SK-N-SH (cell line): ENCODE measurements around the gene ADAMTSL1. TPM values are rescaled to one million over a fixed set of nuclear protein-coding genes. Genes with fewer than 3 reads are reported as not detected.

Experiments
- CTCF ChIA-PET: fragments of 300-600, 350-600 bp; formaldehyde crosslinking; extraction: SDS; loops from one replicate; lab custom pipeline; 2021; lab: Yijun Ruan, JAX
- POLR2A ChIA-PET: fragments of 350-600 bp; sonication (Branson Sonifier 250); formaldehyde crosslinking; extraction: SDS; loops from one replicate; lab custom pipeline; 2020; ENCODE audit warnings: antibody characterized with exemption, inconsistent platforms; lab: Yijun Ruan, JAX
- DNase-seq: peaks from one replicate; pipeline ENCODE4 v3.0.0; 2012
- H2AFZ ChIP-seq: fragments of 200-600 bp; sonication (generic); 2 replicates; pipeline ENCODE4 v1.8.1; 2016; ENCODE audit warnings: antibody characterized with exemption, mild to moderate bottlenecking, low read depth
- H3F3A ChIP-seq: fragments of 200-600 bp; sonication (generic); replicated peaks from 2 replicates; pipeline ENCODE3; 2016; ENCODE audit warnings: antibody characterized with exemption, mild to moderate bottlenecking; ENCODE audit not compliant: insufficient read depth
- H3K27ac ChIP-seq, 2 experiments: fragments of 200-500 bp in 1 of 2; fragments of 200-600 bp in 1 of 2; sonication (Bioruptor generic) in 1 of 2; sonication (generic), shearing (Covaris generic) in 1 of 2; 2 replicates each; pipeline versions ENCODE4 v1.5.1 to v1.6.1; 2014 to 2016; ENCODE audit warnings: low read depth in 2 of 2, inconsistent platforms in 1 of 2, low read length in 1 of 2, mild to moderate bottlenecking in 1 of 2, mixed read lengths in 1 of 2
- H3K27me3 ChIP-seq: fragments of 200-600 bp; sonication (generic), shearing (Covaris generic); 2 replicates; pipeline ENCODE4 v1.6.1; 2016; ENCODE audit warnings: mixed run types; ENCODE audit not compliant: insufficient read depth
- H3K36me3 ChIP-seq, 2 experiments: fragments of 200-500 bp in 1 of 2; fragments of 200-600 bp in 1 of 2; sonication (Bioruptor generic) in 1 of 2; sonication (generic) in 1 of 2; replicated peaks in 1 of 2; 2 replicates each; pipeline versions ENCODE3 to v1.5.1; 2014 to 2016; ENCODE audit warnings: low read length in 1 of 2, mild to moderate bottlenecking in 1 of 2; ENCODE audit not compliant: insufficient read depth in 2 of 2, control insufficient read depth in 1 of 2
- H3K4me1 ChIP-seq, 2 experiments: fragments of 200-500 bp in 1 of 2; fragments of 200-600 bp in 1 of 2; sonication (Bioruptor generic) in 1 of 2; sonication (generic), shearing (Covaris generic) in 1 of 2; 2 replicates each; pipeline versions ENCODE4 v1.5.1 to v1.6.1; 2014 to 2016; ENCODE audit warnings: low read depth in 1 of 2, low read length in 1 of 2, mixed run types in 1 of 2; ENCODE audit not compliant: insufficient read depth in 2 of 2, control insufficient read depth in 1 of 2
- H3K4me2 ChIP-seq: fragments of 200-600 bp; sonication (generic), shearing (Covaris generic); 2 replicates; pipeline ENCODE4 v1.6.1; 2017; ENCODE audit warnings: mixed run types
- H3K4me3 ChIP-seq, 2 experiments: fragments of 200-500 bp in 1 of 2; fragments of 200-600 bp in 1 of 2; sonication (Bioruptor generic) in 1 of 2; sonication (generic), shearing (Covaris generic) in 1 of 2; 2 replicates each; pipeline versions ENCODE4 v1.5.1 to v1.8.1; 2014 to 2016; ENCODE audit warnings: low read depth in 2 of 2, inconsistent platforms in 1 of 2, low read length in 1 of 2, mild to moderate bottlenecking in 1 of 2, mixed read lengths in 1 of 2, moderate library complexity in 1 of 2
- H3K79me2 ChIP-seq: fragments of 200-600 bp; sonication (generic); 2 replicates; pipeline ENCODE4 v1.8.1; 2017; ENCODE audit warnings: mild to moderate bottlenecking; ENCODE audit not compliant: insufficient read depth
- H3K9ac ChIP-seq: fragments of 200-600 bp; sonication (generic); 2 replicates; pipeline ENCODE4 v1.6.1; 2017; ENCODE audit warnings: mixed run types
- H3K9me2 ChIP-seq: fragments of 200-600 bp; sonication (generic); 2 replicates; pipeline ENCODE4 v1.6.1; 2017; ENCODE audit warnings: mixed run types
- H3K9me3 ChIP-seq: fragments of 200-600 bp; sonication (generic); 2 replicates; pipeline ENCODE4 v1.6.1; 2017; ENCODE audit warnings: mixed run types, mild to moderate bottlenecking, moderate library complexity
- H4K20me1 ChIP-seq: fragments of 200-600 bp; sonication (generic); 2 replicates; pipeline ENCODE4 v1.6.1; 2017; ENCODE audit warnings: mild to moderate bottlenecking, mixed run types; ENCODE audit not compliant: insufficient read depth
- CHD2 ChIP-seq: fragments of 150-350 bp; IDR thresholded peaks from 2 replicates; pipeline ENCODE4 v1.6.1; 2018; ENCODE audit warnings: low read length; ENCODE audit not compliant: partially characterized antibody
- EZH2phosphoT487 ChIP-seq: fragments of 200-600 bp; sonication (generic); IDR thresholded peaks from 2 replicates; pipeline ENCODE4 v1.6.1; 2017; ENCODE audit warnings: low read depth, mixed run types, mild to moderate bottlenecking, antibody characterized with exemption, moderate library complexity, borderline replicate concordance
- GABPA ChIP-seq: IDR thresholded peaks from 2 replicates; pipeline ENCODE4 v1.4.0; 2012; ENCODE audit warnings: low read depth, mild to moderate bottlenecking
- GATA2 ChIP-seq: sonication (generic); formaldehyde crosslinking; IDR thresholded peaks from 2 replicates; pipeline ENCODE4 v1.5.0; 2020; ENCODE audit warnings: mild to moderate bottlenecking, missing genetic modification reagents
- MEF2A ChIP-seq: IDR thresholded peaks from 2 replicates; pipeline ENCODE4 v1.4.0; 2012; ENCODE audit warnings: low read depth, borderline replicate concordance
- NRF1 ChIP-seq: IDR thresholded peaks from 2 replicates; pipeline ENCODE4 v1.6.1; 2012; ENCODE audit warnings: low read depth, mild to moderate bottlenecking, low read length
- RAD21 ChIP-seq: IDR thresholded peaks from 2 replicates; pipeline ENCODE4 v1.6.1; 2012; ENCODE audit warnings: mild to moderate bottlenecking, low read length
- RCOR1 ChIP-seq: fragments of 150-350 bp; IDR thresholded peaks from 2 replicates; pipeline ENCODE4 v1.6.1; 2017; ENCODE audit warnings: antibody characterized with exemption, low read length
- RFX5 ChIP-seq: IDR thresholded peaks from 2 replicates; pipeline ENCODE4 v1.6.1; 2012; ENCODE audit warnings: mild to moderate bottlenecking, improper control_type of control experiment, low read length
- RXRA ChIP-seq: IDR thresholded peaks from 2 replicates; pipeline ENCODE4 v1.4.0; 2012; ENCODE audit warnings: low read depth, mild to moderate bottlenecking, borderline replicate concordance
- TCF12 ChIP-seq: IDR thresholded peaks from 2 replicates; pipeline ENCODE4 v1.4.0; 2012
- WGBS: methylation state at CpG from one replicate; pipeline ENCODE4 v1.1.6; 2017; ENCODE audit warnings: low lambda C conversion rate; 5-methylcytosine and 5-hydroxymethylcytosine counted together
- polyA plus RNA-seq, 3 experiments: library from polyadenylated mRNA; depleted of rRNA; stranded (reverse); fragments of >200 nt; gene quantifications; 2 replicates each; pipeline ENCODE4 v1.2.3, GENCODE V29; 2012
- TF ChIP-seq, protein P1 (sequence below): fragments of 150-350 bp; IDR thresholded peaks from 2 replicates; pipeline ENCODE4 v1.6.1; 2017; ENCODE audit warnings: antibody characterized with exemption, low read length, low read depth, borderline replicate concordance
- TF ChIP-seq, protein P2 (sequence below): IDR thresholded peaks from 2 replicates; pipeline ENCODE4 v1.4.0; 2012; ENCODE audit warnings: low read depth
- TF ChIP-seq, protein P3 (sequence below): IDR thresholded peaks from 2 replicates; pipeline ENCODE4; 2012
- TF ChIP-seq, protein P4 (sequence below): fragments of 200-600 bp; sonication (generic); IDR thresholded peaks from 2 replicates; pipeline ENCODE4 v1.6.1; 2017; ENCODE audit warnings: antibody characterized with exemption, mild to moderate bottlenecking, moderate library complexity
- TF ChIP-seq, protein P5 (sequence below): IDR thresholded peaks from 2 replicates; pipeline ENCODE4 v1.6.1; 2012; ENCODE audit warnings: mild to moderate bottlenecking, low read depth, low read length, moderate library complexity
- TF ChIP-seq, protein P6 (sequence below): IDR thresholded peaks from 2 replicates; pipeline ENCODE4 v1.4.0; 2012; ENCODE audit warnings: low read depth, borderline replicate concordance

The ADAMTSL1 gene
- polyA plus RNA-seq, 1 of the 3 experiments (the other 2 are of a cell fraction), result 114 TPM

DNA sequence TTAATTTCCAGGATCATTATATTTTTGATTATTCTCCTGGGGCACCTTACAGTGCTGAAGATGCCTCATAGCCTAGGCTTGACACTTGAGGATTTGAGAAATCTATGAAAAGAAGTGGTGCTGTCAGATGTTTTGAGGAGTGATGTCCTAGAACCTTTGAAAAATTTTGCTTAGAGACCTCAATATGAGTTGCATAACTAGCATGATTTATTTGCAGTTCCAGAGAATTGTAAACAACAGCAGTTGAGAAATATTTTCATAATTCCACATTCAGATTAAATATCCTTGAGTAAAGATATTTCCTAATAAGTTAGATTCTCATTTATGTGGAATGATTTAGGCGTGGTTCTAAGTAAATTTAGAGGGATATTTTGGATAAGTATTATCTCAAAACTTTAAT lies 225.8 kb downstream of the ADAMTSL1 start:
- H3K4me3 ChIP-seq, result no peak overlapping the region
- DNase-seq, result no peak
- H2AFZ ChIP-seq, result no peak overlapping the region
- peaks cover 0 to 5% of the 10 kb centered on the region in 2 experiments; a peak in 2 of 4 replicates for H3K4me1 ChIP-seq
- no peaks in the 10 kb centered on the region for H3K9me2 ChIP-seq
- TF ChIP-seq NRF1 (no peak), RAD21 (no peak), RXRA (no peak), RCOR1 (no peak), MEF2A (no peak), RFX5 (no peak)
- TF ChIP-seq, protein P1, sequence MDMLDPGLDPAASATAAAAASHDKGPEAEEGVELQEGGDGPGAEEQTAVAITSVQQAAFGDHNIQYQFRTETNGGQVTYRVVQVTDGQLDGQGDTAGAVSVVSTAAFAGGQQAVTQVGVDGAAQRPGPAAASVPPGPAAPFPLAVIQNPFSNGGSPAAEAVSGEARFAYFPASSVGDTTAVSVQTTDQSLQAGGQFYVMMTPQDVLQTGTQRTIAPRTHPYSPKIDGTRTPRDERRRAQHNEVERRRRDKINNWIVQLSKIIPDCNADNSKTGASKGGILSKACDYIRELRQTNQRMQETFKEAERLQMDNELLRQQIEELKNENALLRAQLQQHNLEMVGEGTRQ, result no peak
- TF ChIP-seq, protein P2, sequence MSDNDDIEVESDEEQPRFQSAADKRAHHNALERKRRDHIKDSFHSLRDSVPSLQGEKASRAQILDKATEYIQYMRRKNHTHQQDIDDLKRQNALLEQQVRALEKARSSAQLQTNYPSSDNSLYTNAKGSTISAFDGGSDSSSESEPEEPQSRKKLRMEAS, result no peak
- TF ChIP-seq, protein P3, sequence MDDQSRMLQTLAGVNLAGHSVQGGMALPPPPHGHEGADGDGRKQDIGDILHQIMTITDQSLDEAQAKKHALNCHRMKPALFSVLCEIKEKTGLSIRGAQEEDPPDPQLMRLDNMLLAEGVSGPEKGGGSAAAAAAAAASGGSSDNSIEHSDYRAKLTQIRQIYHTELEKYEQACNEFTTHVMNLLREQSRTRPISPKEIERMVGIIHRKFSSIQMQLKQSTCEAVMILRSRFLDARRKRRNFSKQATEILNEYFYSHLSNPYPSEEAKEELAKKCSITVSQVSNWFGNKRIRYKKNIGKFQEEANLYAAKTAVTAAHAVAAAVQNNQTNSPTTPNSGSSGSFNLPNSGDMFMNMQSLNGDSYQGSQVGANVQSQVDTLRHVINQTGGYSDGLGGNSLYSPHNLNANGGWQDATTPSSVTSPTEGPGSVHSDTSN, result no peak
- WGBS, result 61% methylated on average over 1 of the region's 1 CpG
- ChIA-PET POLR2A (no interaction called here), CTCF (no interaction called here)
- no peaks in the 10 kb centered on the region for H3K27me3 ChIP-seq
- no peak overlapping the region for H3K4me2 ChIP-seq
- H3K36me3 ChIP-seq, result peaks cover 2 to 92% of the 10 kb centered on the region in 2 experiments
- H3K9me3 ChIP-seq, result no peaks in the 10 kb centered on the region
- H3K27ac ChIP-seq, result no peak overlapping the region
- peaks cover 5% of the 10 kb centered on the region for H3F3A ChIP-seq
- no peak overlapping the region for H3K9ac ChIP-seq
- no peaks in the 10 kb centered on the region for H3K79me2 ChIP-seq
- no peaks in the 10 kb centered on the region for H4K20me1 ChIP-seq

DNA sequence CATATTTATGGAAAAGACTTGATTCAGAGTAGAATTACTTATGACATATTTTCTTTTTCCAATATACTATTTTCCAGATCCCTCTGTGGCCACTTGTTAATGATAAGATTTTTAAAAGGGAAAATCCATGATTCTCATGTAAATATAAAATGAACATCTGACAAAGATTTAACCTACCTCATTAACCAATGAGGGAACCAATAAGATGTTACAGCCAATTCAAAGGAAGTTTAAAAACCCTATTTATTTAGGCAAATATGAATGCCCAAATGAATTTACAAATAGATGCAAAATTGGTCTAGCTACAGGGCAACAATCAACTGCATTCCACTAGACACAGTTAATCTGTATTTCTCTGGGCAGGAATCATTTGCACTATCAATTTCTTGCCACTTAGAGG lies 226.8 kb downstream of the ADAMTSL1 start:
- ChIA-PET POLR2A (no interaction called here), CTCF (no interaction called here)
- H3K27me3 ChIP-seq, result no peaks in the 10 kb centered on the region
- H2AFZ ChIP-seq, result no peak overlapping the region
- DNase-seq, result no peak
- H4K20me1 ChIP-seq, result no peaks in the 10 kb centered on the region
- H3K36me3 ChIP-seq, result peaks cover 2 to 92% of the 10 kb centered on the region in 2 experiments
- H3K4me2 ChIP-seq, result no peak overlapping the region
- H3K9ac ChIP-seq, result no peak overlapping the region
- H3F3A ChIP-seq, result peaks cover 5% of the 10 kb centered on the region
- no peaks in the 10 kb centered on the region for H3K79me2 ChIP-seq
- no peaks in the 10 kb centered on the region for H3K9me3 ChIP-seq
- no peak overlapping the region for H3K4me3 ChIP-seq
- H3K9me2 ChIP-seq, result no peaks in the 10 kb centered on the region
- H3K4me1 ChIP-seq, result peaks cover 0 to 5% of the 10 kb centered on the region in 2 experiments; a peak in 2 of 4 replicates
- no peak overlapping the region for H3K27ac ChIP-seq
- TF ChIP-seq GATA2 (CRISPR knock-in tag) (no peak), RXRA (no peak), EZH2phosphoT487 (no peak), GABPA (no peak), CHD2 (no peak), TCF12 (no peak)
- TF ChIP-seq, protein P4, sequence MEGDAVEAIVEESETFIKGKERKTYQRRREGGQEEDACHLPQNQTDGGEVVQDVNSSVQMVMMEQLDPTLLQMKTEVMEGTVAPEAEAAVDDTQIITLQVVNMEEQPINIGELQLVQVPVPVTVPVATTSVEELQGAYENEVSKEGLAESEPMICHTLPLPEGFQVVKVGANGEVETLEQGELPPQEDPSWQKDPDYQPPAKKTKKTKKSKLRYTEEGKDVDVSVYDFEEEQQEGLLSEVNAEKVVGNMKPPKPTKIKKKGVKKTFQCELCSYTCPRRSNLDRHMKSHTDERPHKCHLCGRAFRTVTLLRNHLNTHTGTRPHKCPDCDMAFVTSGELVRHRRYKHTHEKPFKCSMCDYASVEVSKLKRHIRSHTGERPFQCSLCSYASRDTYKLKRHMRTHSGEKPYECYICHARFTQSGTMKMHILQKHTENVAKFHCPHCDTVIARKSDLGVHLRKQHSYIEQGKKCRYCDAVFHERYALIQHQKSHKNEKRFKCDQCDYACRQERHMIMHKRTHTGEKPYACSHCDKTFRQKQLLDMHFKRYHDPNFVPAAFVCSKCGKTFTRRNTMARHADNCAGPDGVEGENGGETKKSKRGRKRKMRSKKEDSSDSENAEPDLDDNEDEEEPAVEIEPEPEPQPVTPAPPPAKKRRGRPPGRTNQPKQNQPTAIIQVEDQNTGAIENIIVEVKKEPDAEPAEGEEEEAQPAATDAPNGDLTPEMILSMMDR, result no peak
- TF ChIP-seq, protein P3, result no peak
- TF ChIP-seq, protein P5, sequence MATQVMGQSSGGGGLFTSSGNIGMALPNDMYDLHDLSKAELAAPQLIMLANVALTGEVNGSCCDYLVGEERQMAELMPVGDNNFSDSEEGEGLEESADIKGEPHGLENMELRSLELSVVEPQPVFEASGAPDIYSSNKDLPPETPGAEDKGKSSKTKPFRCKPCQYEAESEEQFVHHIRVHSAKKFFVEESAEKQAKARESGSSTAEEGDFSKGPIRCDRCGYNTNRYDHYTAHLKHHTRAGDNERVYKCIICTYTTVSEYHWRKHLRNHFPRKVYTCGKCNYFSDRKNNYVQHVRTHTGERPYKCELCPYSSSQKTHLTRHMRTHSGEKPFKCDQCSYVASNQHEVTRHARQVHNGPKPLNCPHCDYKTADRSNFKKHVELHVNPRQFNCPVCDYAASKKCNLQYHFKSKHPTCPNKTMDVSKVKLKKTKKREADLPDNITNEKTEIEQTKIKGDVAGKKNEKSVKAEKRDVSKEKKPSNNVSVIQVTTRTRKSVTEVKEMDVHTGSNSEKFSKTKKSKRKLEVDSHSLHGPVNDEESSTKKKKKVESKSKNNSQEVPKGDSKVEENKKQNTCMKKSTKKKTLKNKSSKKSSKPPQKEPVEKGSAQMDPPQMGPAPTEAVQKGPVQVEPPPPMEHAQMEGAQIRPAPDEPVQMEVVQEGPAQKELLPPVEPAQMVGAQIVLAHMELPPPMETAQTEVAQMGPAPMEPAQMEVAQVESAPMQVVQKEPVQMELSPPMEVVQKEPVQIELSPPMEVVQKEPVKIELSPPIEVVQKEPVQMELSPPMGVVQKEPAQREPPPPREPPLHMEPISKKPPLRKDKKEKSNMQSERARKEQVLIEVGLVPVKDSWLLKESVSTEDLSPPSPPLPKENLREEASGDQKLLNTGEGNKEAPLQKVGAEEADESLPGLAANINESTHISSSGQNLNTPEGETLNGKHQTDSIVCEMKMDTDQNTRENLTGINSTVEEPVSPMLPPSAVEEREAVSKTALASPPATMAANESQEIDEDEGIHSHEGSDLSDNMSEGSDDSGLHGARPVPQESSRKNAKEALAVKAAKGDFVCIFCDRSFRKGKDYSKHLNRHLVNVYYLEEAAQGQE, result no peak
- TF ChIP-seq, protein P6, sequence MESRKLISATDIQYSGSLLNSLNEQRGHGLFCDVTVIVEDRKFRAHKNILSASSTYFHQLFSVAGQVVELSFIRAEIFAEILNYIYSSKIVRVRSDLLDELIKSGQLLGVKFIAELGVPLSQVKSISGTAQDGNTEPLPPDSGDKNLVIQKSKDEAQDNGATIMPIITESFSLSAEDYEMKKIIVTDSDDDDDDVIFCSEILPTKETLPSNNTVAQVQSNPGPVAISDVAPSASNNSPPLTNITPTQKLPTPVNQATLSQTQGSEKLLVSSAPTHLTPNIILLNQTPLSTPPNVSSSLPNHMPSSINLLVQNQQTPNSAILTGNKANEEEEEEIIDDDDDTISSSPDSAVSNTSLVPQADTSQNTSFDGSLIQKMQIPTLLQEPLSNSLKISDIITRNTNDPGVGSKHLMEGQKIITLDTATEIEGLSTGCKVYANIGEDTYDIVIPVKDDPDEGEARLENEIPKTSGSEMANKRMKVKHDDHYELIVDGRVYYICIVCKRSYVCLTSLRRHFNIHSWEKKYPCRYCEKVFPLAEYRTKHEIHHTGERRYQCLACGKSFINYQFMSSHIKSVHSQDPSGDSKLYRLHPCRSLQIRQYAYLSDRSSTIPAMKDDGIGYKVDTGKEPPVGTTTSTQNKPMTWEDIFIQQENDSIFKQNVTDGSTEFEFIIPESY, result no peak
